Activated naive CD8-positive, alpha-beta T cell treated with anti-CD3 and anti-CD28 coated beads, Interleukin-2, amount 10 ng/mL, durations not matched to agents 7 days and 5 days (primary cell): ENCODE measurements around the gene IL1RAP. TPM values are rescaled to one million over a fixed set of nuclear protein-coding genes. Genes with fewer than 3 reads are reported as not detected.

ENCODE experiments used
- ATAC-seq: fragments of 150-1000 bp; cut with Tn5 transposase; one replicate; pipeline ENCODE4 v1.10.0; 2021; ENCODE audit warnings: low read depth, moderate library complexity
- POLR2A ChIA-PET: fragments of 350-600 bp; sonication (Branson Sonifier 250); formaldehyde crosslinking; loops from one replicate; lab custom pipeline; 2021; ENCODE audit warnings: antibody characterized with exemption; lab: Charles Lee
- DNase-seq: peaks from one replicate; pipeline ENCODE4 v3.0.0; 2021
- H3K27ac Mint-ChIP-seq: one replicate; pipeline ENCODE4 v1.8.0; 2022; ENCODE audit warnings: mild to moderate bottlenecking, mixed read lengths
- H3K27me3 Mint-ChIP-seq: one replicate; pipeline ENCODE4 v1.8.0; 2022; ENCODE audit warnings: mild to moderate bottlenecking, moderate library complexity, mixed read lengths
- H3K36me3 Mint-ChIP-seq: one replicate; pipeline ENCODE4 v1.8.0; 2021; ENCODE audit warnings: mild to moderate bottlenecking, mixed read lengths
- H3K4me1 Mint-ChIP-seq: one replicate; pipeline ENCODE4 v1.8.0; 2021; ENCODE audit warnings: mixed read lengths
- H3K4me3 Mint-ChIP-seq: one replicate; pipeline ENCODE4 v1.8.0; 2022; ENCODE audit warnings: mild to moderate bottlenecking, moderate library complexity, mixed read lengths
- H3K9me3 Mint-ChIP-seq: one replicate; pipeline ENCODE4 v1.8.0; 2021; ENCODE audit warnings: mixed read lengths
- total RNA-seq, 2 experiments: library from RNA; stranded (reverse); gene quantifications; one replicate each; pipeline ENCODE4 v1.2.3, GENCODE V29; 2021

The IL1RAP gene
- total RNA-seq, 2 experiments from 2014 or later: 10.5 to 10.7 TPM

DNA sequence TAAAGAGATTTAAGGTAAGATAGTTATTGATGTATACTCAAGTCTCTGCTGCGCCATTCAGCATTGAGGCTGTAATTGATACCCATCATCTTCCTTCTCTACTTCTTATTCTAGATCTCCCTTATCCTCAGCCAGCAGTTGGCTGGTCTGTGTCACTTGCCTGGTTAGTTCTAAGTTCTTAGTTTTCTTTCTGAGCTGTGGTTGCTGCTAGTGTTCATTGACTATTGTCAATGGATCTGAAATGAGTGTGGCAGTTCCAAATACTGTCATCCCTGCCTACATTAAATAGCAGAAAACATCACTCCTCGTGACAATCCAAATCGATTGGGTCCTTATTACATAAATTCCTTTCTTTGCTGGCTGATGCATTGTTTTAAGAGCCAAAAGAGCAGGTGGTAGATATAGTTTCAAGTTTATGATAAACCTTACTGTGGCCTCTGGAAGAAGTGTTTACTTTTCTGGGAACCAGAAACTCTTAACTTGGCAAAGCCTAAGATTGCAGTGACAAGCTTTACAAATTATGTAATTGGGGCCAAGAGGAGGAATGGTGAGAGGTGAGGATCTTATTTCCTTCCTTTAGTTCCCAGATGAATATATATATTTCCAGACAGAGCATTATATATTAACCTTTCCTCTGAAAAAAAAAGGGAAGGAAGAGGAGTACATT lies 180.6 kb downstream of the IL1RAP start:
- Mint-ChIP-seq H3K9me3 (peaks cover 2% of the 10 kb centered on the region), H3K4me1 (no peaks in the 10 kb centered on the region), H3K4me3 (no peak overlapping the region), H3K36me3 (peaks cover 1% of the 10 kb centered on the region), H3K27ac (no peak overlapping the region), H3K27me3 (peaks cover 21% of the 10 kb centered on the region)
- POLR2A ChIA-PET: interaction anchor here (0.6 kb wide), 1 partner anchor 347 kb away, joined by 7 read pairs; no protein-coding TSS in a partner anchor
- DNase-seq: no peak
- ATAC-seq: no peak

DNA sequence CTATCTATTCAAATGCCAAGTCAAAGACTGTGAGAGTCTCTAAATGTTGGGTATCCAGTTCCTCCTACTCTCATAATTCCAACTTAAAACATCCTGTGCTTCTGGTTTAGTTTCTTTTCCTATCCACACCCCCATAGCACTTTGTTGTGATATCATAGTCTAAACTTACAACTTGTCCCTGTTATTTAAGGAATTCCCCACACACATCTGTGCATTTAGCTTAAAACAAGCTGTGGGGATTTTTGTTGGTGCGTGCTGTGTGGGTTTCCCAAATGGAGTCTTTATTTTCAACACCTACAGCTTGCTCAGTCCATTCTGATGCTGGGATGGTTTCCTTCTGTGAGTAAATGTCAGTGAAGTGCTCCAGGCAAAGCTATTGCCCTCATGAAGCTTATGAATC lies 181.3 kb downstream of the IL1RAP start:
- ATAC-seq: no peak
- H3K27ac Mint-ChIP-seq: no peak overlapping the region
- peaks cover 2% of the 10 kb centered on the region for H3K9me3 Mint-ChIP-seq
- H3K27me3 Mint-ChIP-seq: peaks cover 23% of the 10 kb centered on the region
- POLR2A ChIA-PET: interaction anchor here (0.6 kb wide), 1 partner anchor 347 kb away, joined by 7 read pairs; no protein-coding TSS in a partner anchor
- peaks cover 1% of the 10 kb centered on the region for H3K36me3 Mint-ChIP-seq
- H3K4me1 Mint-ChIP-seq: no peaks in the 10 kb centered on the region
- no peak for DNase-seq
- no peak overlapping the region for H3K4me3 Mint-ChIP-seq

DNA sequence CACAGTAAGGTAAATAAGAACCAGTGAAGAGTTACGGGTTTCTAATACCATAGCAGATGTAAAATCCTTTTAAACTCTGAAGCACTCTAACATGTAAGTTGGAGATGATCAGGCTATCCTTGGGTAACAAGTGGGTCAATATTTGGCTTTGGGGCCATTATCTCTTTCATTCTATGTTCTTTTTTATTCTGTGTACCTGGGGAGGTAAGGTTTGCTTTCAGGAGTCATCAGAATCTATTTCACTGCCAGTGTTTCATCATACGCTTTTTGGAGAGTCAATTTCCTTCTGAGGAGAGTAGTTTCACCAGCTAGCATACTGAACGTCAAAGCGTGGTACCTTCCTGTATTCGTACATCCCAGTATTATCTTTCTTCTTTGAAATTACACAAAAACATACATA lies 182.1 kb downstream of the IL1RAP start:
- ATAC-seq (no peak), DNase-seq (no peak)
- POLR2A ChIA-PET: interaction anchor here (0.6 kb wide), 1 partner anchor 253 kb away, joined by 4 read pairs; no protein-coding TSS in a partner anchor
- no peak overlapping the region for H3K4me3 Mint-ChIP-seq
- no peak overlapping the region for H3K27ac Mint-ChIP-seq
- peaks cover 2% of the 10 kb centered on the region for H3K9me3 Mint-ChIP-seq
- peaks cover 1% of the 10 kb centered on the region for H3K36me3 Mint-ChIP-seq
- H3K27me3 Mint-ChIP-seq: peaks cover 20% of the 10 kb centered on the region
- H3K4me1 Mint-ChIP-seq: no peaks in the 10 kb centered on the region

DNA sequence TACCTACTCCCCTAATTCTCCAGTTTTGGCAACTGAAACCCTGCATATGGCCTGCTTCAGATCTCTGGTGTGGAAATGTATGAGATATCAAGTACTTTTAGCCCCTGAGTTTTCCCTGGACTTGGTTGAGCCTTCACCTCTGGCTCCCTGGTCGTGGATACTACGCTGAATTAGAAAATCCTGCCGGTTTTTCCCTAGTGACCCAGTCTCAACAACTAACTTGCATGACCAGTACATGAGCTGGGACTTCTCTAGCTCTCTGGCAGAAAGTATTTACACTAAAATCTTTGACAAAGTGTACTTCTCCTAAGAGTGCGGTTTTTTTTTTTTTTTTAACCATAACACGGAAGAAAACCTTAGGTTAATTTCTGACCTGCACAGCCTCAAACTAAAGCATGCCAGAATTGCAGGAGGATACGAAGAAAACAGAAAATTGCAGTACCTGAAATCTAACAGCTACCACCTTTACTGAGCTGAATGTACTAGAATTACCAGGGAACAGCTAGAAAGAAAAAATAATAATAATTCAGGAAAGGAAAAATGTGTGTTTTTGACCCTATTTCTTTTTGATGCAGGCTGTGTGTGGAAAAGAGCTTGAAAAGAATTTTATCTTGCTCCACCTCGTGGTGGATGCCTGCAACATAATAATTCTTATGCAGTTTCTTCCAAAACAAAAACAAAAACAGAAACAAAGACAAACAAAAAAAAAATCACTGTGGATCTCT lies 183.1 kb downstream of the IL1RAP start:
- H3K27me3 Mint-ChIP-seq: peaks cover 18% of the 10 kb centered on the region
- H3K9me3 Mint-ChIP-seq: peaks cover 2% of the 10 kb centered on the region
- H3K27ac Mint-ChIP-seq: no peak overlapping the region
- H3K4me1 Mint-ChIP-seq: no peaks in the 10 kb centered on the region
- ATAC-seq: no peak
- no peak overlapping the region for H3K4me3 Mint-ChIP-seq
- DNase-seq: no peak
- H3K36me3 Mint-ChIP-seq: peaks cover 1% of the 10 kb centered on the region
- POLR2A ChIA-PET: no interaction called here

DNA sequence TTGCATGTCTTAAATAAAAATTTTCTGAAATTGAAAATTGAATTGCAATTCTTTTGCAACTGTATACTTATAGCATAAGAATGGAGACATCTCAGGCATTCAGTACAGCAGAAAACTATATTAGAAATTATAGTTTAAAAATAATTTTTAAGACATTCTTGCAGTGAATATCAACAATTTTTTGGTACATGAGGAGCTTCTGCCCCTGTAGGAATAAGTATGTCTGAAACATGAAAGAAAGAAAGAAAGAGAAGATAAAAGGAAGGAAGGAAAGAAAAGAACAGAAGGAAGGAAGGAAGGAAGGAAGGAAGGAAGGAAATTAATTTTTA lies 183.6 kb downstream of the IL1RAP start:
- Mint-ChIP-seq H3K27ac (no peak overlapping the region), H3K36me3 (peaks cover 1% of the 10 kb centered on the region), H3K27me3 (peaks cover 19% of the 10 kb centered on the region), H3K4me1 (no peaks in the 10 kb centered on the region), H3K4me3 (no peak overlapping the region), H3K9me3 (peaks cover 2% of the 10 kb centered on the region)
- DNase-seq (no peak), ATAC-seq (no peak)
- POLR2A ChIA-PET: no interaction called here

DNA sequence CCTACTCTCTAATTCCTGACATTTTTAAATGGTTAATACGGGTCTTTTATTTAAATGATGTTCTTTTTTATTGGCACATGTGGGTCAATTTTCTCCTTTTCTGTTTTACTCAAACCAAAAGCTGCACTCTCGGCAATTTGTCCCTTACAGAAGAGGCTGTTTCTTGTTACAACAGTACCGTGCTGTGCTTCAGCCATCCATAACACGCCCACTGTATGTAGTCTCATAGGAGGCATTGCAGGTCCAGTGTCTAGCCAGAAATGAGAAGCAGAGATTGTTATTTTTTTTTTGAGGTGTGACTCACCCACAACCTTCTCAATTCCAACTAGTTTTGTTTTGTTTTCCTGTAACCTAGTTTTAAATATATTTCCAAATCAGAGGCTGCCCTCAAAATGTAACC lies 184.0 kb downstream of the IL1RAP start:
- ATAC-seq: no peak

DNA sequence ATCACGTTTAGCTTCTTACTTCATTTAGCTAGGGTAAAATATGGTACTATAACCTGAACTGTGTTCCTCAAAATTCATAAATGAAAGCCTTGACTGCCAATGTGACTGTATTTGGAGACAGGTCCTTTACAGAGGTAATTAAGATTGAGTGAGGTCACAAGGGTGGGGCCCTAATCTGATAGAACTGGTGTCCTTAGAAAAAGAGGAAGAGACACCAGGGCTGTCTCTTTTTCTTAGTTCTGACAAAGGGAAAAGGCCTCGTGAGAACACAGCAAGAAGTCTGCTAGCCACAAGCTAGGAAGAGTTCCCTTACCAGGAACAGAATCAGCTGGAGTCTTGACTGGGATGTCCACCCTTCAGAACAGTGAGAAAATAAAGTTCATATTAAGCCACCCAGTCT lies 185.9 kb downstream of the IL1RAP start:
- Mint-ChIP-seq H3K4me1 (no peaks in the 10 kb centered on the region), H3K27ac (no peak overlapping the region)

More for the DNA sequence above, 184.0 kb downstream of the IL1RAP start:
- DNase-seq: no peak
- no peaks in the 10 kb centered on the region for H3K4me1 Mint-ChIP-seq
- H3K36me3 Mint-ChIP-seq: peaks cover 1% of the 10 kb centered on the region
- no peak overlapping the region for H3K4me3 Mint-ChIP-seq
- H3K9me3 Mint-ChIP-seq: peaks cover under 1% of the 10 kb centered on the region
- peaks cover 16% of the 10 kb centered on the region for H3K27me3 Mint-ChIP-seq
- POLR2A ChIA-PET: no interaction called here
- no peak overlapping the region for H3K27ac Mint-ChIP-seq

DNA sequence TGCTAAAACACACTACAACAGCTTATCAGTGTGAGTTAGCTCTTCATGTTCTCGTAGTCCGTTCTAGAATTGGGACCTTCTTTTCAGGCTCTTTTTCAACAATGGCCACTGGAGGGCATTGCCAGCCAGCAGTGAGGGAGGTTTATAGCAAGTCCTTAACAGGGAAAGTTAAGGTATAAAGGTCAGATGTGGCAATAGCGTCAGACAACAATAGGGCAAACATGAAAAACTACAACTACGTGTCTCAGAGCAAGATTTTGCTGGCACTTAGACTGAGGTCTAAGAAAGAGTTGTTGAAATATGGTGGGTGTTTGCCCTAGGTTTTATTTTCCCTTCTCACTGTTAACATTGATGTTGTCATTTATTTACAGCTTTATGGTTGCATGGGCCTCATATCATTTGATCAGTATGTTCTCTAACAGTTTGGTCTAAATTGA lies 187.2 kb downstream of the IL1RAP start:
- DNase-seq (no peak), ATAC-seq (no peak)
- Mint-ChIP-seq H3K4me1 (no peaks in the 10 kb centered on the region), H3K4me3 (no peak overlapping the region), H3K9me3 (no peaks in the 10 kb centered on the region), H3K36me3 (no peaks in the 10 kb centered on the region), H3K27me3 (peaks cover 19% of the 10 kb centered on the region), H3K27ac (no peak overlapping the region)
- POLR2A ChIA-PET: no interaction called here

More for the DNA sequence above, 185.9 kb downstream of the IL1RAP start:
- no peak overlapping the region for H3K4me3 Mint-ChIP-seq
- ATAC-seq (no peak), DNase-seq (no peak)
- no peaks in the 10 kb centered on the region for H3K9me3 Mint-ChIP-seq
- H3K27me3 Mint-ChIP-seq: peaks cover 17% of the 10 kb centered on the region
- POLR2A ChIA-PET: no interaction called here
- no peaks in the 10 kb centered on the region for H3K36me3 Mint-ChIP-seq

DNA sequence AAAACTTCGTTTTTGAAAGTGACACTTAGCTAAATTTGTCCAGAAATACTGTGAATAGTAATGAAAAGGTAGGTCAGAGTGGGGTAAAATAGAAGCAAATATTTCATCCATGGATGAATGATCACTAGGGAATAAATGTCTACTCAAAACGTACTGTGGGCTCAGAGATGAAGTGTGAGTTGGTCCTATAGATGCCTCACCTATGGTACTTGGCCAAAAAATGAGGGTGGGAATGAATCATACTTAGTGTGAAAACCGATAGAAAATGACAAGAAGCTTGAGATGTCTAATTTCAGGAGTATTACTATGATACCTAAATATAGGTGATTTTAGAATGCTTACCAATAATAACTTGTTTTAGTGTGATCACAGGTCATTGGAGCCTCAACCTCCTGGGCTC lies 192.7 kb downstream of the IL1RAP start:
- POLR2A ChIA-PET: no interaction called here
- no peak for ATAC-seq
- peaks cover 8% of the 10 kb centered on the region for H3K27me3 Mint-ChIP-seq
- no peaks in the 10 kb centered on the region for H3K36me3 Mint-ChIP-seq
- no peak overlapping the region for H3K27ac Mint-ChIP-seq
- no peak for DNase-seq
- no peaks in the 10 kb centered on the region for H3K4me1 Mint-ChIP-seq
- no peak overlapping the region for H3K4me3 Mint-ChIP-seq
- no peaks in the 10 kb centered on the region for H3K9me3 Mint-ChIP-seq

Other genes with a start within 250 kb of the IL1RAP start
- gene CLDN1, start 191.6 kb upstream of the IL1RAP start, total RNA-seq: not detected
- not detected for gene CLDN16, start 125.9 kb upstream of the IL1RAP start, total RNA-seq
- not detected for gene TMEM207, start 64.2 kb upstream of the IL1RAP start, total RNA-seq